Lower leg skin (tissue), 4 donors: ENCODE results near the gene KRTAP10-4. TPM values are rescaled to one million over a fixed set of nuclear protein-coding genes. Genes with fewer than 3 reads are reported as not detected.

Experiments
- DNase-seq, 2 donors: peaks; one replicate each; pipeline ENCODE4 v3.0.0-alpha.2; 2019; ENCODE audit warnings: low spot score in 2 of 2
- H3K4me3 ChIP-seq: fragments of 200-600 bp; sonication (generic); 2 replicates; pipeline ENCODE4 v1.5.1; 2017; ENCODE audit warnings: mild to moderate bottlenecking, low read depth; ENCODE audit not compliant: poor library complexity, severe bottlenecking
- POLR2A ChIP-seq, 2 donors: fragments of 450-650 bp; IDR thresholded peaks; one replicate each; pipeline ENCODE4 v1.6.1; 2016 to 2017; ENCODE audit warnings: antibody characterized with exemption in 2 of 2, mild to moderate bottlenecking in 1 of 2, moderate library complexity in 1 of 2
- WGBS, 2 donors: methylation state at CpG; one replicate each; pipeline ENCODE4 v1.1.5; 2018; 5-methylcytosine and 5-hydroxymethylcytosine counted together
- intact Hi-C: fragments of 100-400 bp; cut with DNase I; formaldehyde crosslinking; loops from one replicate; pipeline ENCODE4 v1.15.0; 2023; ENCODE audit warnings: low total_unique reads
- total RNA-seq, 4 donors: library from RNA; depleted of rRNA; stranded (reverse); fragments of >200 nt; gene quantifications; one replicate each; pipeline ENCODE4 v1.1.0, GENCODE V29; 2016
- TF ChIP-seq, protein P1 (sequence below), 3 donors: fragments of 450-650 bp; IDR thresholded peaks; one replicate each; pipeline ENCODE4 v1.5.1; 2016; ENCODE audit warnings: antibody characterized with exemption in 3 of 3, mild to moderate bottlenecking in 3 of 3, moderate library complexity in 2 of 3

KRTAP10-4 gene
- total RNA-seq, 4 donors from 2014 or later: 6.3 TPM; not detected in 3

DNA sequence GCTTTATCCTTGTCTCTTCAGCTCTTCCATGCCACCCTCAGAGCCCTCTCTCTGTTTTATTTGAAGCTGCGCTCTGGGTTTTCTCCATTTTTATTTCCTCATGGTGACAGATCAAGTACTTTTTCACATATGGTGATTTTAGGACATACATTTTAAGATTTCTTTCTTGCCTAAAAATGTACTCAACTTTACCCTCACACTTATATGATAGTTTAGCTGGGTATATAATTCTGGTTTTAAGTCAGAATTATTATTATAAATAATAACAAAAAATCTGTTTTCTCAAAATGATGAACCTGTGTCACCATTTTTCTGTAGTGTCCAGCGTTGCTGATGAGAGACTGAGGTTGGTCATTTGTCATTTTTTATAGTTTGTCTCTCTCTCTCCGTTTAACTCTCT, 7.6 kb downstream of the KRTAP10-4 start:
- intact Hi-C loops: no loop called here
- TF ChIP-seq POLR2A (IDR thresholded peaks at IDR 0.05): no peak
- TF ChIP-seq, protein P1, sequence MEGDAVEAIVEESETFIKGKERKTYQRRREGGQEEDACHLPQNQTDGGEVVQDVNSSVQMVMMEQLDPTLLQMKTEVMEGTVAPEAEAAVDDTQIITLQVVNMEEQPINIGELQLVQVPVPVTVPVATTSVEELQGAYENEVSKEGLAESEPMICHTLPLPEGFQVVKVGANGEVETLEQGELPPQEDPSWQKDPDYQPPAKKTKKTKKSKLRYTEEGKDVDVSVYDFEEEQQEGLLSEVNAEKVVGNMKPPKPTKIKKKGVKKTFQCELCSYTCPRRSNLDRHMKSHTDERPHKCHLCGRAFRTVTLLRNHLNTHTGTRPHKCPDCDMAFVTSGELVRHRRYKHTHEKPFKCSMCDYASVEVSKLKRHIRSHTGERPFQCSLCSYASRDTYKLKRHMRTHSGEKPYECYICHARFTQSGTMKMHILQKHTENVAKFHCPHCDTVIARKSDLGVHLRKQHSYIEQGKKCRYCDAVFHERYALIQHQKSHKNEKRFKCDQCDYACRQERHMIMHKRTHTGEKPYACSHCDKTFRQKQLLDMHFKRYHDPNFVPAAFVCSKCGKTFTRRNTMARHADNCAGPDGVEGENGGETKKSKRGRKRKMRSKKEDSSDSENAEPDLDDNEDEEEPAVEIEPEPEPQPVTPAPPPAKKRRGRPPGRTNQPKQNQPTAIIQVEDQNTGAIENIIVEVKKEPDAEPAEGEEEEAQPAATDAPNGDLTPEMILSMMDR (IDR thresholded peaks at IDR 0.05): no peak
- WGBS, 2 donors: 88 to 89% methylated on average over 3 of the region's 3 CpGs
- no peak overlapping the region for H3K4me3 ChIP-seq
- no peak for DNase-seq

DNA sequence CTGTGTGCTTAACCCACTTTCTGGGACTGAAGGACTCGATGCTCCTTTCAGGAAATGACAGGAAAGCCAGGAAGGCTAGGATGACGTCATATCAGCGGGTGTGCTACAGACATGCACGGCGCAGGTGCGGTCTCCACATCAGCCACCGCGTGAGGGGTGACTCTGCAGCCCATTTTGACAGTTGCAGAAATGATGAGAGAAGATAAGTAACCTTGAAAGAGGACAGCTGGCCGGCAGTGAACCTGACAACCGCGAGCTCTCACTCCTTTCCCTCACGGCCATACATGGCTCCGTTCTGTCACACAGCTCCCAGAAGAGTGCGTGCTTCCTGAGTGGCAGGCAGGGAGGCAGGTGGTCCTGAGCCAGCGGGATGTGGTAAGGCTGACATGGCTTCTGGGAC, 8.5 kb downstream of the KRTAP10-4 start:
- intact Hi-C loops: no loop called here

DNA sequence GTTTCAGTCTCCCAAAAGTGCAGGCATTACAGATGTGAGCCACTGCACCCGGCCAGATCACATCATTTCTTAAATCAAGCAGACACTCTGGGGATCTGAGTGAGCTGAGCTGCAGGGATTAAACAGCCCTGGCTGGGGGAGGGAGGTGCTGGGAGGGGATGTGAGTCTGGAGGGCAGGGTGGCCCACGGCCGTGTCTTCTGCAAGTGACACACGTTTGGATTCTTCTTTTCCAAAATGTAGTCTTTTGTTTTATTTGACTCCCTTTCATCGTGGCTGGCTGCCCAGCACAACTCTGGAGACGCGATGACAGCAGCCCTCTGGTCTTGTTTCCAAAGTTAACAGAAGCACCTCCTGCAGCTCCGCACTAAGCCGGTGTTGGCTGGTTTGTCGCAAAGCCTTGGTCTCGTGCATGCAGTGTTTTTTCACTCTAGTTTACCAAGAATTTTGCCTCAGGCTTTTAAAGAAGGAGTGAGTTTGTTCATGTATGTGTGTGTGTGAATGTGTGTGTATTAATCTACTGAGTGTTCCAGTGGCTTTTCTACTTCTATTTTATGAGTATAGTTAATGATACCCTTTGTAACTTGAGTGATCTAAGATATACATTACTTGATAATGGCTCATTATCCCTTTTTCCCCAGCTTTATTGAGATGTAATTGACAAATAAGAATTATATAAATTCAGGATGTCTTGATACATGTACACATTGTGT, 9.7 kb downstream of the KRTAP10-4 start:
- 12 to 13% methylated on average over 11 of the region's 11 CpGs for WGBS, 2 donors
- no peak for TF ChIP-seq POLR2A (IDR thresholded peaks at IDR 0.05)
- TF ChIP-seq, protein P1 (IDR thresholded peaks at IDR 0.05): no peak
- H3K4me3 ChIP-seq: no peak overlapping the region
- peak in 1 of 2 donors; percentile 75 for DNase-seq
- intact Hi-C loops: no loop called here

More for the DNA sequence above, 8.5 kb downstream of the KRTAP10-4 start:
- no peak overlapping the region for H3K4me3 ChIP-seq
- peak in 1 of 2 donors; percentile 70 for DNase-seq
- TF ChIP-seq, protein P1 (IDR thresholded peaks at IDR 0.05): no peak
- no peak for TF ChIP-seq POLR2A (IDR thresholded peaks at IDR 0.05)
- WGBS, 2 donors: 70 to 75% methylated on average over 15 of the region's 15 CpGs

DNA sequence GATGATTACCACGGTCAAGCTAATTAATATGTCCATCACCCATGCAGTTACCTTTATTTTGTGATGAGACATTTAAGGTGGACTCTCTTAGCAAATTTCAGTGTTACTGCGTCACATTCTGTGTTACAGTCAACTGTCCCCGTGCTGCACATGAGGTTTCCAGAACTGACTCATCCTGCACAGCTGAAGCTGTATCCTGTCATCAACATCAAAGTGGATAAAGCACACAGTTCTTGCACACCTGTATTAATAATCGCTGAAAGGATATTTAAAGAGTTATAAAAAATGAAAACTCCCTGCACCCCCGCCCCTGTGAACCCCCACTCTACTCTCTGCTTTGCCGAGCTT, 10.2 kb downstream of the KRTAP10-4 start:
- no peak for DNase-seq
- no peak for TF ChIP-seq POLR2A (IDR thresholded peaks at IDR 0.05)
- TF ChIP-seq, protein P1 (IDR thresholded peaks at IDR 0.05): no peak
- WGBS, 2 donors: 48 to 50% methylated on average over 6 of the region's 6 CpGs
- intact Hi-C loops: no loop called here
- H3K4me3 ChIP-seq: no peak overlapping the region

DNA sequence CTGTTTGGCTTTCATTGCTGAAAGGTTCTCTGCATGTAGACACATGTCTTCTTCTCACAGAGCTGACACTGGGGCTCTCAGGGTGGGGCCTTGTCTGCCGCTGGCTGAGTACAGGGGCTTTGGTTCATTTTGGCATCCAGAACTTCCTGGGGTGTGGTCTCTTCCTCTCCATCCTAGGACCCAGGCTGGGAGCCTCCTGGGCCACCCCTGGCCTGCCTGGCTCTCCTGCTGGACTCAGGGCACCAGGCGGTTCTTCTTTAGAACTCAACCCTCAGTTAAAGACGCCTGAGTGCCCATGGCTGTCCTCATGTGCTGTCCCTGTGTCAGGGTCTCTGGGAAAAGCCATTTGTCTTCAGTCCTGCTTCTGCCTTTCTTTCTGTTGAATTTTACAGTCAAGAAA, 12.4 kb downstream of the KRTAP10-4 start:
- no peak overlapping the region for H3K4me3 ChIP-seq
- intact Hi-C loops: no loop called here
- TF ChIP-seq, protein P1 (IDR thresholded peaks at IDR 0.05): no peak
- no peak for TF ChIP-seq POLR2A (IDR thresholded peaks at IDR 0.05)
- WGBS, 2 donors: 74 to 79% methylated on average over 3 of the region's 3 CpGs
- DNase-seq: peak in 1 of 2 donors; percentile 56

DNA sequence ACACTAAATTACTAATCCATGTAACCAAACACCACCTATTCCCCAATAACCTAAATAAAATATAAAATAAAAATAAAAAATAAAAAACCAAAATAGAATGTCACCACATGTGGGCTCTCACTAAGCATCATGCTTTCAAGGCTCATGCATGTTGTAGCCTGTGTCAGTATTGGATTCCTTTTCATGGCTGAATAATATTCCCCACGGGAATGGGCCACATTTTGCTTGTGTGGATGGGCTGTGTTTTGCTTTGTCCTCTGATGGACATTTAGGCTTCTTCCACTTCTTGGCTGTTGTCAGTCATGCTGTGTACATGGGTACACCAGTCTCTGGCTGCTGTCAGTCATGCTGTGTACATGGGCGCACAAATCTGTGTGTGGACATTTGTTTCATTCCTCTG, 15.6 kb downstream of the KRTAP10-4 start:
- H3K4me3 ChIP-seq: no peak overlapping the region
- intact Hi-C loops: no loop called here
- 93 to 95% methylated on average over 2 of the region's 2 CpGs for whole genome bisulfite sequencing, 2 donors
- TF ChIP-seq POLR2A (IDR thresholded peaks at IDR 0.05): no peak
- TF ChIP-seq, protein P1 (IDR thresholded peaks at IDR 0.05): no peak
- DNase-seq: no peak
